CD1c-positive myeloid dendritic cell (primary cell): ENCODE data around the gene FGF14.

Experiments used
- DNase-seq: peaks from one replicate; pipeline ENCODE4 v3.0.0-alpha.2; 2016; ENCODE audit errors: extremely low spot score

Gene FGF14

DNA sequence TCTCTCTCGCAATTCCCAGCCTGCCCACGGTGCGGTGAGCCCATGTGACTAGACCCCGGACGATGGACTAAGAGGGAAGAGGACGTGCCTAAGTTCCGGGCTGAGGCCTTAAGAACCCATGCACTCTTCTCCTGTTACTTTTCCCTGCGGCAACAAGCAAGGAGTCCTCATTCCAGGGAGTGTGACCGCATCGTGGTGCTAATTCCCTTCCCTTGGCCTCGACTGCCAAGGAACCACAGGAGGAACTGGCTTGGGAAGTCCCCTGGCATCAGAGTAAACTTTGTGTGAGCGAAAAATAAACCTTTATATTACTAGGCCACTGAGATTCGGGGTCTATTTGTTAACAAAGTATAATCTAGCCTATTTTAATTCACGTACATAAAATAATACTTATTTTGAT, 34.0 kb downstream of the FGF14 start:
- DNase-seq, result no peak

- DNase-seq, result no peak
These were observed 40.7 kb downstream of the FGF14 start for GRCh38 chr13:102361113-102361512.

- no peak for DNase-seq
These were observed 42.6 kb downstream of the FGF14 start for GRCh38 chr13:102359264-102359663.

DNA sequence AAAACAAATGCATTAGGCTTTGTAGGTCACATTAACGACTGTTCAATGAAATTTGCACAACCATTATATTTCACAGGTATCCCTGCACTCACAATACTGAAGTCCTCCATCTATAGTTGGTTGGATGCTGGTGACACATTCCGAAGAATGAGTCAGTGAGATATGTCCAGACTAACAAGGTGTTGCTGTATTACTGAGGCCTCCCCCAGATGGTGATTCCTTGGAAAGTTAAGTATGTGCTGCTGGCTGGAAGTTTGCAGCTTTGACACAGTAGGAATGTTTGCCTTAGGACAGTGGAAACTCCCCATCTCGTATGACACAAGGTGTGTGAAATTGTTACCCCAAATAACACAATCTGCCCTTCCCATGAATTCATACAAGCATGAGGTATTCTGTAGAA, 46.6 kb downstream of the FGF14 start:
- DNase-seq, result no peak

- no peak for DNase-seq
These were observed 47.8 kb downstream of the FGF14 start for GRCh38 chr13:102354011-102354410.

- DNase-seq, result no peak
These were observed 50.3 kb downstream of the FGF14 start for GRCh38 chr13:102351521-102351920.

DNA sequence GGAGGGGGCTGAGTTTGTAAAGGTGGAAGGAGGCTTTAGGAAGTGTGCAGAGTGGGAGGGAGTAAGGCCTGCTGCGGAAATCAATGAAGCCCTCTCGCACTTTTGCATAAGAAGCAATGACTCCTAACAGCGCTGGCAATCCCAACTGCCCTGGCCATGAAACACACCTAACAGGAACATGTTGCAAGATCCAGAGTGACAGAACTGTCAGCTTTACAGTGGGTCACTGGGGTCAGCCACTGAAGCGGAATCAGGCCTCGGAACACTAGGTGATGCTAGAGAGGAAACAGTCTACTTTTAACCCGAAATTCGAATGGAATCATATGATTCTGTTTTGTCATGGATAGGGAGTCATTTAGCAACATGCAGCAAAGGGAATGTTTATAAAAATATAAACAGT, 54.4 kb downstream of the FGF14 start:
- no peak for DNase-seq

DNA sequence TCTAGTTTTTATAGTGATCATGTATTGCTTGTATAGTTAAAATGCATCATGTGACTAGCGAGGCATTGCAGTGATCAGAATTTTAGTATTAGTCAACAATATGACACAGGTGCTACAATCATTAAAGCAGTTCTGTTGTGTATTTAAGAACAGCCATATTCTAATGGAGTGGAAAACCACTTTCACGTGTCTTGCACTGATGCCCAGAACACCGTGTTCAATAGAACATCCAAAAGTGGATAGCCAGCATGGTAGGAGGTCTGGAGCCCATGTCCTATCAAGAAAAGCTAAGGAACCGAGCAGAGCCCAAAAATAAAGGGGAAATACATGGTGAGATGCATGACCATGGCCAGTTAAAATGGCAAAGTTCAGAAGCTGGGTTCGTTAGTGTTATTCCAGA, 55.1 kb downstream of the FGF14 start:
- DNase-seq, result no peak

- no peak for DNase-seq
These were observed 57.4 kb downstream of the FGF14 start for GRCh38 chr13:102344410-102344809.

- DNase-seq, result no peak
These were observed 68.3 kb downstream of the FGF14 start for GRCh38 chr13:102333320-102334198.

DNA sequence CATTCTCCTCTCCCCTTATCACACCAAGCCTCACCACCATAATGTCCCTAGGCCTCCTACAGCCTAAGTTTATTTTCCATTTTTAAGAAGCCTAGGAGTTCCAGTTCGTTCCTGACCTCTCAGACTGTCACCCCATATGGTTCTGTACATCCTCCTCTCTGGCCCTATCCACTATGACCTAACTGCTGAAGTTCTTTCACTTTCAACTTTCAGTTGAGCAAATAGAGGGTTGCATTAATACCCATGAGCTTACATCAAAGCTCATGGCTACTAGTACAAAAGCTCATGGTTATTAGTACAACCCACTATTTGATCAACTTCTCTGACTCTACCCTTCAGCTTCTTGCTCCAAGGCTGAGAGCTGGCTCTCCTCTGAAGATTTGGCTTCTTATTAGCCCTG, 72.9 kb downstream of the FGF14 start:
- no peak for DNase-seq

DNA sequence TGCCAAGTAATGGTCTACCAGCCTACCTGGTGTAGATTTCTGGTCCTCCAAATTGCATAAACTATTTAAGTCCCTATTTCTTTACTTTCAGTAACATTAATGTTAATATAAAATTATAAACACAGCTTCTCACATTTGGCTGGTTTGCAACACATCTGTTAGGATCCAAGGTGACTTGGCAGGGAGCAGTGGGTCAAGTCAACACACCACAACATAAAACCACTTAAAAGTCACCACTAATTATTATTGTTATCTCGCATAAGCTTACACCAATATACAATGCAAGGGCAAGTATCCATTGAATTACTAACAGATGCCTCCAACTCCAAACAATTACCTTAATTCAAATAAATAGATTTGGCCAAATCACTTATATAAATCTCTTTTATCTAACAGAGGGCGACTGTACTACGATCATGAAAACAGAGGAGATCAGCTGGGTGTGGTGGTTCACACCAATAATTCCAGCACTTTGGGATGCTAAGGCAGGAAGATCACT, 74.7 kb downstream of the FGF14 start:
- DNase-seq, result no peak

- DNase-seq, result no peak
These were observed 75.3 kb downstream of the FGF14 start for GRCh38 chr13:102326381-102327118.

- DNase-seq, result no peak
These were observed 76.5 kb downstream of the FGF14 start for GRCh38 chr13:102325321-102325720.

- no peak for DNase-seq
These were observed 78.3 kb downstream of the FGF14 start for GRCh38 chr13:102323505-102323904.

DNA sequence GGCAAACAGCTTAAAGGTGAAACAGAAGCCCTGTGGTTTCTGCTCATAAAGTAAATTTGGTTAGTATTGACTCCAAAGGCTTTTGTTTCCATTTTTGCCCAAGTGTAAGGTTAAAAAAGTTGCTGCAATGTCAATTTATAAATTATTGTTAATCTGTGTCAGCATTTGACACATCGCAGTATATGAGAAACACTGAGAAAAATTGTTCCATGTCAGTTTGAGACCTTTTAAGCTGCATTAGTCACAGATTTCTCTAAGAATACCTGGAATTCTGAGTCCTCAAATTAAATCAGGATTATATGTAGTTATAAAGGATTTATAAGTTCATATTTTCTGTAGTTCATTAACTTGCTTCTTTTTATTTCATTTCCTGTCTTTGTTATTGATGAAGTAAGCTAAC, 78.8 kb downstream of the FGF14 start:
- no peak for DNase-seq

GRCh38 chr13:102322211-102322610, 79.6 kb downstream of the FGF14 start:
- no peak for DNase-seq

DNA sequence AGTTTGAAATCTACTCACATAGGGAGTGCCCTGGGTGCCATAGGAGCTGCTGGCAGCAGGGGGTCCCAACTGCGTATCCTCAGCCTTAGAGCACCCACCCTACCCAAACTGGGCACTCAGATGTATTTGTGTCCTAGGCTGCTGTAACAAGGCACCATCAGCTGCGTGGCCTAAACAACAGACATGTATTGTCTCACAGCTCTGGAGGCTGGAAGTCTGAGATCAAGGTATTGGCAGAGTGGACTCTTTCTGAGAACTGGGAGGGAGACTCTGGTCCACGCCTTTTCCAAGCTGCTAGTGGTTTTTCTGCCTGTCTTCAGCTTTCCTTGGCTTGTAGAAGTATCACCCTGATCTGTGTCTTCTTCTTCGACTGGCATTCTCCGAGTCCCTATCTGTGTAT, 83.6 kb downstream of the FGF14 start:
- DNase-seq, result no peak

- DNase-seq, result no peak
These were observed 84.3 kb downstream of the FGF14 start for GRCh38 chr13:102317593-102317992.

DNA sequence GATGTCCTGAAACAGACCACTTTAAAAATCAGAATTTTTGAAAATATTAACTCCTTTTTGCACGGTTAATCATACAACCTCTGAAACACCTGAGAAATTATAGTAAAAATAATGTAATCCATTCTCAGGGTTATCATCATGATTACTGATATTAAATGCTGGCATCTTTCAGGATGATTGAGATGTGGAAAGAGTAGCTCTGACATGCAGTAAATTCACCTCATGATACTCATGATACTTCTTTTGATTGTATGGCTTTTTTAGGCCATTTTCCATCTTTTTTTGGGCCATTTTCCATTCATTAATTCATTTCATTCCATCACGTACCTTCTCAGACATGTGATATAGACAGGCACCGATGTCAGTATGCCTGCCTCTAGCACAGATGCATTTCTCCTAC, 85.1 kb downstream of the FGF14 start:
- DNase-seq, result no peak

GRCh38 chr13:102312841-102313240, 89.0 kb downstream of the FGF14 start:
- DNase-seq, result no peak

DNA sequence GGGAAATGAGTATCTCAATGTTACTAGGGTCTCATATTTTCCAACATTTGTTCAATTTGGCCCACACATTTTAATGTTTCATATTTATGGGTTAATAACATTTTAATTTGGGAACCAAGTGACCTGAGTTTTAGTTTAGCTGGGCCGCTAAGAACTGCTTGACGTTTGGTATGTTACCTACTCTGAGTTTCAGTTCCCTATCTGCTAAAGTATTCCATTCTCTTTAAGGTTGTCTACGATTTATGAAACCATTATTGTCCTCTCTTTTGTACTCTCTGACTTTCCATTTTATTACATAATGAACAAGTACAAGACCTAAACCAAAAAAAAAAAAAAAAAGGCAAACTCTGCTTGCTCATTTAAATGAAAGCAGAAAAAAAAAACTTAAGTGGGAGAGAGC, 89.9 kb downstream of the FGF14 start:
- no peak for DNase-seq

DNA sequence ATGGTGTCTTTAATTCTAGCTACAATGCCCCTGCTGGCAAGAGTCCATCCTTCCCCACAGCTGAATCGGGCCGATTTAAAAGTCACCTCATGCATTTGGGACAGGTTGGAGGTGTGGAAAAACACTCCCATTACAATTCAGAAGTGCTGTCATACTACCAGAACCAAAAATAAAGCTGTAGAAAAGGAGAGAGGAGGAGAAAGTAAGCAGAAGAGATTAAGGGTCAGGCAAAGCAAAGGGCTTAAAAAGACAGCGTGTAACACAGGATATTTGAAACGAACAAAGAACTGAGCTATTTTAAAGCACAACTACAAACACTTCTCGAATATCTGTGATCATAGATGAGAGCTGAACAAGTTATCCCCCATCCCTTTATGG, 90.4 kb downstream of the FGF14 start:
- no peak for DNase-seq
